Naive thymus-derived CD4-positive, alpha-beta T cell (primary cell): ENCODE measurements around the gene CRYBA1. TPM values are rescaled to one million over a fixed set of nuclear protein-coding genes. Genes with fewer than 3 reads are reported as not detected.
A peak's percentile ranks its signal among the peaks of the same experiment; 100 is the strongest.

Experiments
- ATAC-seq: fragments of 150-1000 bp; cut with Tn5 transposase; 2 replicates; pipeline ENCODE4 v1.10.0; 2021; ENCODE audit warnings: mild to moderate bottlenecking, moderate library complexity
- CTCF ChIA-PET: fragments of 350-600 bp; sonication (Branson Sonifier 250); formaldehyde crosslinking; loops from one replicate; lab custom pipeline; 2021; ENCODE audit warnings: antibody characterized with exemption; lab: Charles Lee
- POLR2A ChIA-PET: fragments of 350-600 bp; sonication (Branson Sonifier 250); formaldehyde crosslinking; loops from one replicate; lab custom pipeline; 2021; ENCODE audit warnings: antibody characterized with exemption, inconsistent platforms; lab: Charles Lee
- DNase-seq, 9 donors: peaks; one replicate each; pipeline versions ENCODE4 v3.0.0 to v3.0.0-alpha.2; 2020 to 2022; ENCODE audit warnings: mixed read lengths in 1 of 9
- H3K27ac ChIP-seq: one replicate; pipeline ENCODE4 v1.7.0; 2013; ENCODE audit warnings: mild to moderate bottlenecking, low read depth, low read length, moderate library complexity
- H3K27me3 ChIP-seq, 2 donors: one replicate each; pipeline ENCODE4 v1.7.0; 2013; ENCODE audit warnings: low read length in 2 of 2, mild to moderate bottlenecking in 2 of 2, moderate library complexity in 2 of 2; ENCODE audit not compliant: control insufficient read depth in 2 of 2, insufficient read depth in 2 of 2
- H3K36me3 ChIP-seq, 3 experiments: 1 replicate in 2 of 3; 2 replicates in 1 of 3; pipeline ENCODE4 v1.7.0; 2013; ENCODE audit warnings: low read length in 3 of 3, mild to moderate bottlenecking in 3 of 3, moderate library complexity in 1 of 3; ENCODE audit not compliant: insufficient read depth in 3 of 3, control insufficient read depth in 2 of 3
- H3K4me1 ChIP-seq, 2 donors: one replicate each; pipeline ENCODE4 v1.7.0; 2013; ENCODE audit warnings: low read length in 2 of 2, mild to moderate bottlenecking in 2 of 2, moderate library complexity in 1 of 2; ENCODE audit not compliant: control insufficient read depth in 2 of 2, insufficient read depth in 2 of 2
- H3K4me3 ChIP-seq: 2 replicates; pipeline ENCODE4 v1.7.0; 2013; ENCODE audit warnings: mild to moderate bottlenecking, low read length
- H3K9me3 ChIP-seq, 3 experiments: 1 replicate in 2 of 3; 2 replicates in 1 of 3; pipeline ENCODE4 v1.7.0; 2013; ENCODE audit warnings: low read length in 3 of 3; ENCODE audit not compliant: control insufficient read depth in 2 of 3
- H3K27ac Mint-ChIP-seq, 9 donors: one replicate each; pipeline ENCODE4 v1.8.0; 2020 to 2022; ENCODE audit warnings: mixed read lengths in 9 of 9, mild to moderate bottlenecking in 8 of 9, moderate library complexity in 5 of 9, inconsistent platforms in 2 of 9
- H3K27me3 Mint-ChIP-seq, 5 donors: one replicate each; pipeline ENCODE4 v1.8.0; 2021 to 2022; ENCODE audit warnings: mixed read lengths in 5 of 5, mild to moderate bottlenecking in 1 of 5
- H3K36me3 Mint-ChIP-seq, 5 donors: one replicate each; pipeline ENCODE4 v1.8.0; 2020 to 2022; ENCODE audit warnings: mixed read lengths in 5 of 5, mild to moderate bottlenecking in 3 of 5, inconsistent platforms in 1 of 5
- H3K4me1 Mint-ChIP-seq, 7 donors: one replicate each; pipeline ENCODE4 v1.8.0; 2020 to 2022; ENCODE audit warnings: mixed read lengths in 7 of 7, mild to moderate bottlenecking in 3 of 7, inconsistent platforms in 1 of 7
- H3K4me3 Mint-ChIP-seq, 10 donors: one replicate each; pipeline ENCODE4 v1.8.0; 2020 to 2022; ENCODE audit warnings: mild to moderate bottlenecking in 10 of 10, mixed read lengths in 10 of 10, moderate library complexity in 6 of 10, inconsistent platforms in 2 of 10
- H3K9me3 Mint-ChIP-seq, 11 donors: one replicate each; pipeline ENCODE4 v1.8.0; 2020 to 2022; ENCODE audit warnings: mixed read lengths in 11 of 11, mild to moderate bottlenecking in 4 of 11, inconsistent platforms in 1 of 11, moderate library complexity in 1 of 11
- intact Hi-C, 2 donors: fragments of 100-400 bp; cut with micrococcal nuclease; formaldehyde crosslinking; loops; one replicate each; pipeline ENCODE4 v1.15.1; 2023
- polyA plus RNA-seq, 2 donors: library from polyadenylated mRNA; unstranded; fragments of 300-500 nt; fragmentation: Illumina TruSeq; gene quantifications; one replicate each; pipeline ENCODE4 v1.2.3, GENCODE V29; 2021
- total RNA-seq, 6 experiments: library from RNA in 5 of 6; stranded (reverse) in 5 of 6; gene quantifications; 1 replicate in 5 of 6; 2 replicates in 1 of 6; pipeline ENCODE4 v1.2.3 and lab custom pipeline; 2021 to 2026

The CRYBA1 gene
- total and polyA plus RNA-seq, 7 experiments from 2014 or later = not detected

GRCh38 chr17:29210879-29211278 lies 35.8 kb upstream of the CRYBA1 start:
- H3K4me1 ChIP-seq = no peaks in the 10 kb centered on the region
- Mint-ChIP-seq H3K27ac (no peak overlapping the region), H3K36me3 (no peaks in the 10 kb centered on the region), H3K27me3 (peaks cover 0 to 6% (median 0%) of the 10 kb centered on the region in 5 donors), H3K4me3 (no peak overlapping the region), H3K4me1 (no peaks in the 10 kb centered on the region), H3K9me3 (no peaks in the 10 kb centered on the region)
- no peak overlapping the region for H3K27ac ChIP-seq
- H3K4me3 ChIP-seq = no peak overlapping the region
- POLR2A ChIA-PET = no interaction called here
- no peaks in the 10 kb centered on the region for H3K9me3 ChIP-seq
- CTCF ChIA-PET = interaction anchor here (1.2 to 1.3 kb wide), 2 partner anchors 62 to 87 kb away, joined by 3 read pairs; no protein-coding TSS in a partner anchor
- no peaks in the 10 kb centered on the region for H3K36me3 ChIP-seq
- ATAC-seq (no peak), DNase-seq (no peak)
- intact Hi-C loops = no loop called here
- H3K27me3 ChIP-seq = no peaks in the 10 kb centered on the region

GRCh38 chr17:29212094-29212631 lies 34.5 kb upstream of the CRYBA1 start:
- H3K4me3 Mint-ChIP-seq = no peak overlapping the region
- POLR2A ChIA-PET = no interaction called here

GRCh38 chr17:29212681-29213121 lies 34.0 kb upstream of the CRYBA1 start:
- ATAC-seq (peak; percentile 50), DNase-seq (no peak)
- no peaks in the 10 kb centered on the region for H3K36me3 ChIP-seq
- H3K27ac ChIP-seq = no peak overlapping the region
- H3K4me3 ChIP-seq = no peak overlapping the region
- ChIA-PET POLR2A (no interaction called here), CTCF (interaction anchor here (0.5 to 1.0 kb wide), 2 partner anchors 10 to 52 kb away, joined by 3 read pairs; no protein-coding TSS in a partner anchor)
- Mint-ChIP-seq H3K36me3 (no peaks in the 10 kb centered on the region), H3K4me3 (no peak overlapping the region), H3K27ac (no peak overlapping the region), H3K9me3 (no peaks in the 10 kb centered on the region), H3K27me3 (peaks cover 0 to 15% (median 0%) of the 10 kb centered on the region in 5 donors), H3K4me1 (peaks cover 0 to 2% (median 0%) of the 10 kb centered on the region in 7 donors)
- no peaks in the 10 kb centered on the region for H3K4me1 ChIP-seq
- intact Hi-C loops = no loop called here
- no peaks in the 10 kb centered on the region for H3K27me3 ChIP-seq
- no peaks in the 10 kb centered on the region for H3K9me3 ChIP-seq

More at GRCh38 chr17:29212094-29212631, 34.5 kb upstream of the CRYBA1 start:
- Histone ChIP-seq H3K27me3 (no peaks in the 10 kb centered on the region), H3K4me3 (no peak overlapping the region), H3K36me3 (no peaks in the 10 kb centered on the region), H3K27ac (no peak overlapping the region), H3K4me1 (no peaks in the 10 kb centered on the region), H3K9me3 (no peaks in the 10 kb centered on the region)
- DNase-seq (no peak), ATAC-seq (no peak)
- CTCF ChIA-PET = interaction anchor here (0.6 to 1.3 kb wide), 3 partner anchors 30 to 1968 kb away, joined by 3 read pairs; no protein-coding TSS in a partner anchor
- intact Hi-C loops = no loop called here
- Mint-ChIP-seq H3K27ac (no peak overlapping the region), H3K27me3 (peaks cover 0 to 10% (median 0%) of the 10 kb centered on the region in 5 donors), H3K36me3 (no peaks in the 10 kb centered on the region), H3K4me1 (peaks cover 0 to 2% (median 0%) of the 10 kb centered on the region in 7 donors), H3K9me3 (no peaks in the 10 kb centered on the region)

- POLR2A ChIA-PET = no interaction called here
- ATAC-seq = peak; percentile 80
- H3K36me3 ChIP-seq = no peaks in the 10 kb centered on the region
- peaks cover 0 to 13% (median 0%) of the 10 kb centered on the region in 5 donors for H3K27me3 Mint-ChIP-seq
- H3K9me3 Mint-ChIP-seq = no peaks in the 10 kb centered on the region
- no peak for DNase-seq
- no peaks in the 10 kb centered on the region for H3K9me3 ChIP-seq
- no peak overlapping the region for H3K27ac ChIP-seq
- H3K4me3 Mint-ChIP-seq = no peak overlapping the region
- no peak overlapping the region for H3K4me3 ChIP-seq
- intact Hi-C loops = no loop called here
- H3K36me3 Mint-ChIP-seq = no peaks in the 10 kb centered on the region
- H3K27ac Mint-ChIP-seq = peak overlapping the region in 1 of 9 donors; percentile 20
- H3K4me1 ChIP-seq = no peaks in the 10 kb centered on the region
- H3K27me3 ChIP-seq = no peaks in the 10 kb centered on the region
- CTCF ChIA-PET = interaction anchor here (1.1 to 1.7 kb wide), 2 partner anchors 66 to 69 kb away, joined by 3 to 5 read pairs; no protein-coding TSS in a partner anchor
- peaks cover 0 to 6% (median 2%) of the 10 kb centered on the region in 7 donors for H3K4me1 Mint-ChIP-seq
These were observed 32.2 kb upstream of the CRYBA1 start for GRCh38 chr17:29214215-29215146.

- CTCF ChIA-PET = interaction anchor here (1.1 to 1.3 kb wide), 2 partner anchors 66 to 99 kb away, joined by 3 to 4 read pairs; no protein-coding TSS in a partner anchor
These were observed 31.5 kb upstream of the CRYBA1 start for GRCh38 chr17:29215174-29215573.

GRCh38 chr17:29215717-29216116 lies 30.9 kb upstream of the CRYBA1 start:
- H3K4me3 ChIP-seq = no peak overlapping the region
- no peak for DNase-seq
- intact Hi-C loops = no loop called here
- POLR2A ChIA-PET = interaction anchor here (0.8 kb wide), 1 partner anchor 250 kb away, joined by 3 read pairs; no protein-coding TSS in a partner anchor
- no peaks in the 10 kb centered on the region for H3K9me3 Mint-ChIP-seq
- peaks cover 0 to 16% (median 0%) of the 10 kb centered on the region in 5 donors for H3K27me3 Mint-ChIP-seq
- H3K36me3 Mint-ChIP-seq = no peaks in the 10 kb centered on the region
- H3K27me3 ChIP-seq = no peaks in the 10 kb centered on the region
- no peak for ATAC-seq
- no peak overlapping the region for H3K4me3 Mint-ChIP-seq
- H3K36me3 ChIP-seq = no peaks in the 10 kb centered on the region
- H3K4me1 ChIP-seq = no peaks in the 10 kb centered on the region
- CTCF ChIA-PET = interaction anchor here (0.6 to 1.3 kb wide), 2 partner anchors 99 to 371 kb away, joined by 4 read pairs; no protein-coding TSS in a partner anchor
- H3K27ac Mint-ChIP-seq = no peak overlapping the region
- no peaks in the 10 kb centered on the region for H3K9me3 ChIP-seq
- peaks cover 0 to 10% (median 5%) of the 10 kb centered on the region in 7 donors for H3K4me1 Mint-ChIP-seq
- no peak overlapping the region for H3K27ac ChIP-seq

More at GRCh38 chr17:29215174-29215573, 31.5 kb upstream of the CRYBA1 start:
- Histone ChIP-seq H3K36me3 (no peaks in the 10 kb centered on the region), H3K4me1 (no peaks in the 10 kb centered on the region), H3K9me3 (no peaks in the 10 kb centered on the region), H3K27me3 (no peaks in the 10 kb centered on the region), H3K4me3 (no peak overlapping the region), H3K27ac (no peak overlapping the region)
- ATAC-seq (no peak), DNase-seq (no peak)
- Mint-ChIP-seq H3K27me3 (peaks cover 0 to 16% (median 0%) of the 10 kb centered on the region in 5 donors), H3K4me3 (no peak overlapping the region), H3K4me1 (peaks cover 0 to 10% (median 5%) of the 10 kb centered on the region in 7 donors), H3K27ac (no peak overlapping the region), H3K36me3 (no peaks in the 10 kb centered on the region), H3K9me3 (no peaks in the 10 kb centered on the region)
- POLR2A ChIA-PET = interaction anchor here (0.8 kb wide), 1 partner anchor 250 kb away, joined by 3 read pairs; no protein-coding TSS in a partner anchor
- intact Hi-C loops = no loop called here
